Measurements from ENCODE around the gene CIART.

DNA sequence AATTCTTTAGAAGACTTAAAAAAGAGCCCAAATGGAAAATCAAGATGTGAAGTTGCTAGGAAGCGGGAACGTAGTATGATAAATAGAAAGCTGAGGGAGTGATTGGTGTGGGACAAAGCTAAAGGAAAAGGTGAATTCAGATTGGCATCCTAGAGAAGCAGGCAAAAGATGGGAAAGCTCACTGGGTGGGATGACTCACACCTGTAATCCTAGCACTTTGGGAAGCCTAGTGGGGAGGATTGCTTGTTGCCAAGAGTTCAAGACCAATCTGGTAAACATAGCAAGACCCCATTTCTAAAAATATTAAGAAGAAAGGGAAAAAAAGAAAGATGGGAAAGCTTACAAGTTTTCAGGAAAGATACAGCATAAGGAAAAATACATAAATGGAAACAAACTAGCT is 13.1 kb downstream of the CIART start:
- TF ChIP-seq, protein P1, sequence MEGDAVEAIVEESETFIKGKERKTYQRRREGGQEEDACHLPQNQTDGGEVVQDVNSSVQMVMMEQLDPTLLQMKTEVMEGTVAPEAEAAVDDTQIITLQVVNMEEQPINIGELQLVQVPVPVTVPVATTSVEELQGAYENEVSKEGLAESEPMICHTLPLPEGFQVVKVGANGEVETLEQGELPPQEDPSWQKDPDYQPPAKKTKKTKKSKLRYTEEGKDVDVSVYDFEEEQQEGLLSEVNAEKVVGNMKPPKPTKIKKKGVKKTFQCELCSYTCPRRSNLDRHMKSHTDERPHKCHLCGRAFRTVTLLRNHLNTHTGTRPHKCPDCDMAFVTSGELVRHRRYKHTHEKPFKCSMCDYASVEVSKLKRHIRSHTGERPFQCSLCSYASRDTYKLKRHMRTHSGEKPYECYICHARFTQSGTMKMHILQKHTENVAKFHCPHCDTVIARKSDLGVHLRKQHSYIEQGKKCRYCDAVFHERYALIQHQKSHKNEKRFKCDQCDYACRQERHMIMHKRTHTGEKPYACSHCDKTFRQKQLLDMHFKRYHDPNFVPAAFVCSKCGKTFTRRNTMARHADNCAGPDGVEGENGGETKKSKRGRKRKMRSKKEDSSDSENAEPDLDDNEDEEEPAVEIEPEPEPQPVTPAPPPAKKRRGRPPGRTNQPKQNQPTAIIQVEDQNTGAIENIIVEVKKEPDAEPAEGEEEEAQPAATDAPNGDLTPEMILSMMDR (IDR thresholded peaks at IDR 0.05), result no peak
- TF ChIP-seq POLR2A (IDR thresholded peaks at IDR 0.05), result no peak

All from esophagus squamous epithelium (tissue), 4 donors.